Trophoblast cell (in vitro differentiated cells and primary cell): ENCODE results near the gene CXCL5.

Source experiments
- DNase-seq, 2 donors: peaks; one replicate each; pipeline ENCODE4 v3.0.0-alpha.2; 2016
- H2AFZ ChIP-seq: 2 replicates; pipeline ENCODE4 v1.6.1; 2013; ENCODE audit warnings: low read length, moderate library complexity, mild to moderate bottlenecking; ENCODE audit not compliant: insufficient read depth, poor library complexity
- H2AK5ac ChIP-seq: 2 replicates; pipeline ENCODE4 v1.6.1; 2013; ENCODE audit warnings: mild to moderate bottlenecking, low read length
- H2BK120ac ChIP-seq: 2 replicates; pipeline ENCODE4 v1.6.1; 2013; ENCODE audit warnings: low read length, mild to moderate bottlenecking, moderate library complexity; ENCODE audit not compliant: insufficient read depth, poor library complexity
- H2BK12ac ChIP-seq: 2 replicates; pipeline ENCODE4 v1.6.1; 2013; ENCODE audit warnings: mild to moderate bottlenecking, low read length, moderate library complexity
- H2BK5ac ChIP-seq: 2 replicates; pipeline ENCODE4 v1.6.1; 2013; ENCODE audit warnings: low read length, low read depth, moderate library complexity, mild to moderate bottlenecking; ENCODE audit not compliant: poor library complexity
- H3K14ac ChIP-seq: 2 replicates; pipeline ENCODE4 v1.6.1; 2013; ENCODE audit warnings: mild to moderate bottlenecking, low read length
- H3K18ac ChIP-seq: 2 replicates; pipeline ENCODE4 v1.6.1; 2013; ENCODE audit warnings: mild to moderate bottlenecking, low read length
- H3K23ac ChIP-seq: 2 replicates; pipeline ENCODE4 v1.6.1; 2013; ENCODE audit warnings: low read length
- H3K27ac ChIP-seq: 2 replicates; pipeline ENCODE4 v1.5.1; 2013; ENCODE audit warnings: low read depth, mild to moderate bottlenecking, inconsistent platforms, low read length, moderate library complexity
- H3K27me3 ChIP-seq: 2 replicates; pipeline ENCODE4 v1.6.1; 2013; ENCODE audit warnings: inconsistent platforms, mild to moderate bottlenecking, low read length, moderate library complexity; ENCODE audit not compliant: insufficient read depth
- H3K36me3 ChIP-seq, 2 experiments: 1 replicate in 1 of 2; 2 replicates in 1 of 2; pipeline ENCODE4 v1.6.1; 2013; ENCODE audit warnings: low read length in 2 of 2, mild to moderate bottlenecking in 2 of 2, moderate library complexity in 1 of 2; ENCODE audit not compliant: insufficient read depth in 2 of 2, control insufficient read depth in 1 of 2
- H3K4ac ChIP-seq: 2 replicates; pipeline ENCODE4 v1.6.1; 2013; ENCODE audit warnings: low read depth, mild to moderate bottlenecking, low read length, moderate library complexity
- H3K4me1 ChIP-seq, 2 experiments: 1 replicate in 1 of 2; 2 replicates in 1 of 2; pipeline ENCODE4 v1.6.1; 2013; ENCODE audit warnings: low read length in 2 of 2, mild to moderate bottlenecking in 2 of 2, moderate library complexity in 1 of 2; ENCODE audit not compliant: insufficient read depth in 2 of 2, control insufficient read depth in 1 of 2
- H3K4me2 ChIP-seq: 2 replicates; pipeline ENCODE4 v1.6.1; 2013; ENCODE audit warnings: inconsistent platforms, mild to moderate bottlenecking, low read length, moderate library complexity
- H3K4me3 ChIP-seq: 2 replicates; pipeline ENCODE4 v1.5.1; 2013; ENCODE audit warnings: mild to moderate bottlenecking, low read depth, low read length, inconsistent platforms
- H3K79me1 ChIP-seq: one replicate; pipeline ENCODE4 v1.6.1; 2013; ENCODE audit warnings: low read length
- H3K79me2 ChIP-seq: 2 replicates; pipeline ENCODE4 v1.6.1; 2013; ENCODE audit warnings: low read length, mild to moderate bottlenecking; ENCODE audit not compliant: control insufficient read depth, insufficient read depth, poor library complexity
- H3K9ac ChIP-seq: 2 replicates; pipeline ENCODE4 v1.6.1; 2013; ENCODE audit warnings: mild to moderate bottlenecking, low read length
- H3K9me3 ChIP-seq: 2 replicates; pipeline ENCODE4 v1.6.1; 2013; ENCODE audit warnings: low read depth, mild to moderate bottlenecking, control low read depth, inconsistent platforms, low read length; ENCODE audit not compliant: insufficient read depth
- H4K12ac ChIP-seq: 2 replicates; pipeline ENCODE4 v1.6.1; 2013; ENCODE audit warnings: low read depth, mild to moderate bottlenecking, low read length, moderate library complexity
- H4K8ac ChIP-seq: 2 replicates; pipeline ENCODE4 v1.6.1; 2013; ENCODE audit warnings: low read depth, mild to moderate bottlenecking, low read length, moderate library complexity
- H4K91ac ChIP-seq: one replicate; pipeline ENCODE4 v1.6.1; 2013; ENCODE audit warnings: low read depth, mild to moderate bottlenecking, low read length, moderate library complexity
- WGBS: extraction: QIAGEN DNeasy Blood & Tissue Kit; methylation state at CpG from one replicate; pipeline ENCODE4 v1.1.7; 2013; ENCODE audit warnings: missing lambda C conversion rate; ENCODE audit not compliant: insufficient read length, insufficient coverage; ENCODE audit errors: extremely low coverage; 5-methylcytosine and 5-hydroxymethylcytosine counted together

CXCL5 gene

GRCh38 chr4:74015126-74015780, 16.8 kb upstream of the CXCL5 start:
- Histone ChIP-seq H2BK5ac (no peak overlapping the region), H4K12ac (no peak overlapping the region), H2AK5ac (no peak overlapping the region), H3K18ac (no peak overlapping the region), H3K4me3 (no peak overlapping the region), H3K9me3 (no peaks in the 10 kb centered on the region), H2AFZ (no peak overlapping the region), H3K23ac (no peak overlapping the region), H3K36me3 (no peaks in the 10 kb centered on the region), H3K9ac (no peak overlapping the region), H3K4ac (no peak overlapping the region), H3K4me2 (no peak overlapping the region), H3K79me2 (no peaks in the 10 kb centered on the region), H3K79me1 (no peaks in the 10 kb centered on the region), H2BK120ac (no peak overlapping the region), H3K4me1 (no peaks in the 10 kb centered on the region), H3K27ac (no peak overlapping the region), H3K27me3 (no peaks in the 10 kb centered on the region), H2BK12ac (no peak overlapping the region), H4K91ac (no peak overlapping the region), H3K14ac (no peak overlapping the region), H4K8ac (no peak overlapping the region)
- WGBS, result no CpG with 5 or more reads among the region's 3 CpGs
- no peak for DNase-seq

GRCh38 chr4:74014332-74014731, 15.9 kb upstream of the CXCL5 start:
- Histone ChIP-seq H3K79me2 (no peaks in the 10 kb centered on the region), H2BK5ac (no peak overlapping the region), H3K23ac (no peak overlapping the region), H3K27ac (no peak overlapping the region), H2BK12ac (no peak overlapping the region), H3K9me3 (no peaks in the 10 kb centered on the region), H3K4me2 (no peak overlapping the region), H3K14ac (no peak overlapping the region), H2AFZ (no peak overlapping the region), H2AK5ac (no peak overlapping the region), H3K4me1 (no peaks in the 10 kb centered on the region), H3K27me3 (no peaks in the 10 kb centered on the region), H2BK120ac (no peak overlapping the region), H4K91ac (no peak overlapping the region), H3K18ac (no peak overlapping the region), H3K4ac (no peak overlapping the region), H3K9ac (no peak overlapping the region), H4K8ac (no peak overlapping the region), H4K12ac (no peak overlapping the region), H3K4me3 (no peak overlapping the region), H3K36me3 (no peaks in the 10 kb centered on the region), H3K79me1 (no peaks in the 10 kb centered on the region)
- no CpG with 5 or more reads among the region's 1 CpG for WGBS
- DNase-seq, result no peak

GRCh38 chr4:74013264-74013663, 14.8 kb upstream of the CXCL5 start:
- H3K23ac ChIP-seq, result no peak overlapping the region
- H3K14ac ChIP-seq, result no peak overlapping the region
- H2AFZ ChIP-seq, result no peak overlapping the region
- no CpG with 5 or more reads among the region's 2 CpGs for WGBS
- H3K27me3 ChIP-seq, result no peaks in the 10 kb centered on the region
- H3K4ac ChIP-seq, result no peak overlapping the region
- H2BK12ac ChIP-seq, result no peak overlapping the region
- H3K27ac ChIP-seq, result no peak overlapping the region
- no peak overlapping the region for H3K9ac ChIP-seq
- H2BK5ac ChIP-seq, result no peak overlapping the region
- H3K4me1 ChIP-seq, result no peaks in the 10 kb centered on the region
- no peaks in the 10 kb centered on the region for H3K79me1 ChIP-seq
- no peak overlapping the region for H4K8ac ChIP-seq
- no peaks in the 10 kb centered on the region for H3K9me3 ChIP-seq
- no peak overlapping the region for H4K12ac ChIP-seq
- no peak overlapping the region for H3K4me3 ChIP-seq
- no peak for DNase-seq
- no peak overlapping the region for H2BK120ac ChIP-seq
- no peak overlapping the region for H3K4me2 ChIP-seq
- no peaks in the 10 kb centered on the region for H3K79me2 ChIP-seq
- no peaks in the 10 kb centered on the region for H3K36me3 ChIP-seq
- no peak overlapping the region for H4K91ac ChIP-seq
- no peak overlapping the region for H3K18ac ChIP-seq
- no peak overlapping the region for H2AK5ac ChIP-seq

- no peak overlapping the region for H3K18ac ChIP-seq
- no peaks in the 10 kb centered on the region for H3K4me1 ChIP-seq
- no peak overlapping the region for H3K4me3 ChIP-seq
- no peaks in the 10 kb centered on the region for H3K9me3 ChIP-seq
- H4K12ac ChIP-seq, result no peak overlapping the region
- H2BK120ac ChIP-seq, result no peak overlapping the region
- H2AFZ ChIP-seq, result no peak overlapping the region
- H3K36me3 ChIP-seq, result no peaks in the 10 kb centered on the region
- no peaks in the 10 kb centered on the region for H3K27me3 ChIP-seq
- no peaks in the 10 kb centered on the region for H3K79me1 ChIP-seq
- no CpG with 5 or more reads among the region's 4 CpGs for WGBS
- H4K8ac ChIP-seq, result no peak overlapping the region
- H4K91ac ChIP-seq, result no peak overlapping the region
- H3K9ac ChIP-seq, result no peak overlapping the region
- no peak overlapping the region for H2BK5ac ChIP-seq
- no peak overlapping the region for H3K14ac ChIP-seq
- DNase-seq, result no peak
- no peaks in the 10 kb centered on the region for H3K79me2 ChIP-seq
- H3K23ac ChIP-seq, result no peak overlapping the region
- H2BK12ac ChIP-seq, result no peak overlapping the region
- no peak overlapping the region for H3K4me2 ChIP-seq
- H3K4ac ChIP-seq, result no peak overlapping the region
- no peak overlapping the region for H2AK5ac ChIP-seq
- H3K27ac ChIP-seq, result no peak overlapping the region
Measured at GRCh38 chr4:74012130-74012529, 13.7 kb upstream of the CXCL5 start.
